GM12878 (cell line): ENCODE results near the gene CRTC2. TPM values are rescaled to one million over a fixed set of nuclear protein-coding genes. Genes with fewer than 3 reads are reported as not detected.

Experiments used
- ATAC-seq: fragments of 200-7000 bp; cut with Tn5 transposase; 3 replicates; pipeline ENCODE4 v1.9.1; 2020; ENCODE audit warnings: mild to moderate bottlenecking, moderate library complexity
- BruUV-seq: library from RNA; stranded (reverse); fragments of 400-500 nt; replicated peaks from 2 replicates; lab custom pipeline; 2021; lab: Mats Ljungman, UMichigan
- CTCF ChIA-PET: fragments of 300-600 bp; sonication (Branson Sonifier 250); formaldehyde crosslinking; extraction: SDS; loops from one replicate; lab custom pipeline; 2021; ENCODE audit warnings: inconsistent platforms; lab: Yijun Ruan, JAX
- POLR2A ChIA-PET: fragments of 350-600 bp; formaldehyde crosslinking; extraction: SDS; loops from one replicate; lab custom pipeline; 2021; ENCODE audit warnings: inconsistent platforms; lab: Charles Lee
- RAD21 ChIA-PET: fragments of 300-600 bp; sonication (Branson Sonifier 250); formaldehyde crosslinking; loops from one replicate; lab custom pipeline; 2023; ENCODE audit warnings: antibody characterized with exemption; ENCODE audit not compliant: unreplicated experiment; lab: Charles Lee
- SMC1A ChIA-PET: fragments of 300-600 bp; sonication (Branson Sonifier 250); formaldehyde crosslinking; loops from one replicate; lab custom pipeline; 2023; ENCODE audit not compliant: unreplicated experiment, uncharacterized antibody; lab: Charles Lee
- DNase-seq: peaks from one replicate; pipeline ENCODE4 v3.0.0-alpha.2; 2011; ENCODE audit warnings: low read depth, low spot score
- FAIRE-seq: peaks from 3 replicates; lab custom pipeline; 2011; peaks lifted over from hg19 to GRCh38; lab: Jason Lieb, UNC
- H2AFZ ChIP-seq: 2 replicates; pipeline ENCODE4 v1.6.0; 2011; ENCODE audit warnings: low read depth, low read length, control low read depth; ENCODE audit not compliant: control insufficient read depth
- H3K27ac ChIP-seq: 2 replicates; pipeline ENCODE4 v1.5.1; 2011; ENCODE audit warnings: control low read depth; ENCODE audit not compliant: control insufficient read depth, insufficient read depth
- H3K27me3 ChIP-seq, 2 experiments: replicated peaks in 1 of 2; 2 replicates each; pipeline versions ENCODE4 v1.6.0 to v1.6.1; 2011; ENCODE audit warnings: low read length in 1 of 2; ENCODE audit not compliant: control insufficient read depth in 2 of 2, insufficient read depth in 2 of 2
- H3K36me3 ChIP-seq, 2 experiments: 2 replicates each; pipeline ENCODE4 v1.5.1; 2011; ENCODE audit warnings: low read length in 1 of 2; ENCODE audit not compliant: control insufficient read depth in 2 of 2, insufficient read depth in 2 of 2
- H3K4me1 ChIP-seq: 2 replicates; pipeline ENCODE4 v1.6.1; 2011; ENCODE audit warnings: mild to moderate bottlenecking, low read length, moderate library complexity, mixed read lengths; ENCODE audit not compliant: control insufficient read depth, insufficient read depth
- H3K4me2 ChIP-seq: 2 replicates; pipeline ENCODE4 v1.6.0; 2011; ENCODE audit warnings: control low read depth; ENCODE audit not compliant: control insufficient read depth, insufficient read depth
- H3K4me3 ChIP-seq: fragments of 200-600 bp; sonication (generic); 2 replicates; pipeline ENCODE4 v1.5.1; 2016
- H3K79me2 ChIP-seq: 2 replicates; pipeline ENCODE4 v1.6.0; 2011; ENCODE audit warnings: low read length; ENCODE audit not compliant: control insufficient read depth, insufficient read depth
- H3K9ac ChIP-seq: 2 replicates; pipeline ENCODE4 v1.8.0; 2011; ENCODE audit warnings: low read length, control low read depth, mixed read lengths; ENCODE audit not compliant: control insufficient read depth, insufficient read depth
- H3K9me3 ChIP-seq: replicated peaks from 3 replicates; pipeline ENCODE4 v1.5.1; 2011; ENCODE audit warnings: mild to moderate bottlenecking, low read length; ENCODE audit not compliant: control insufficient read depth, insufficient read depth
- H4K20me1 ChIP-seq: 2 replicates; pipeline ENCODE4 v1.6.0; 2011; ENCODE audit not compliant: control insufficient read depth, insufficient read depth
- ATF7 ChIP-seq: fragments of 450-650 bp; IDR thresholded peaks from 2 replicates; pipeline ENCODE4 v1.6.1; 2016; ENCODE audit warnings: low read depth, mild to moderate bottlenecking
- FOS ChIP-seq: IDR thresholded peaks from 3 replicates; pipeline ENCODE4 v1.6.1; 2011; ENCODE audit warnings: borderline replicate concordance; ENCODE audit not compliant: insufficient read length; ENCODE audit errors: extremely low read depth
- GABPA ChIP-seq: IDR thresholded peaks from 2 replicates; pipeline ENCODE4 v1.6.1; 2014; ENCODE audit warnings: antibody characterized with exemption, low read depth, mild to moderate bottlenecking, inconsistent platforms
- HCFC1 ChIP-seq: fragments of 150-350 bp; IDR thresholded peaks from 2 replicates; pipeline ENCODE4 v1.6.1; 2014; ENCODE audit warnings: low read length
- KDM1A ChIP-seq: fragments of 200-600 bp; sonication (generic); IDR thresholded peaks from 2 replicates; pipeline ENCODE4 v1.6.1; 2016; ENCODE audit warnings: borderline replicate concordance
- KLF5 ChIP-seq: fragments of 450-650 bp; IDR thresholded peaks from 2 replicates; pipeline ENCODE4 v1.6.1; 2014; ENCODE audit warnings: mild to moderate bottlenecking; ENCODE audit not compliant: partially characterized antibody
- MTA3 ChIP-seq: IDR thresholded peaks from 2 replicates; pipeline ENCODE4 v1.6.1; 2012; ENCODE audit warnings: low read length, inconsistent platforms, borderline replicate concordance
- WRNIP1 ChIP-seq: IDR thresholded peaks from 2 replicates; pipeline ENCODE4 v1.6.1; 2011; ENCODE audit warnings: low read depth, low read length, improper control_type of control experiment, borderline replicate concordance
- WGBS: methylation state at CpG from one replicate; pipeline ENCODE4 v1.1.6; 2016; ENCODE audit warnings: low lambda C conversion rate; ENCODE audit not compliant: insufficient replicate concordance, insufficient coverage; ENCODE audit errors: missing lambda C conversion rate; 5-methylcytosine and 5-hydroxymethylcytosine counted together
- in situ Hi-C: fragments of 300-500 bp; cut with MboI; formaldehyde crosslinking; loops from 9 replicates; pipeline ENCODE4 v1.14.3; 2018; ENCODE audit warnings: mixed read lengths
- intact Hi-C: fragments of 100-400 bp; cut with micrococcal nuclease; formaldehyde crosslinking; loops from one replicate; pipeline ENCODE4 v1.14.2; 2022; ENCODE audit not compliant: unreplicated experiment
- polyA plus RNA-seq, 11 experiments: library from polyadenylated mRNA; depleted of rRNA in 4 of 11; unstranded in 6 of 11; stranded (reverse) in 5 of 11; fragments of >200 nt; fragmentation: Nextera tagmentation in 4 of 11; fragmentation: Illumina TruSeq in 1 of 11; extraction: Ambion mirVana in 4 of 11; extraction: Trizol in 1 of 11; gene quantifications; 1 replicate in 1 of 11; 2 replicates in 10 of 11; pipeline versions ENCODE4 v1.2.1 to v1.2.3, GENCODE V29; 2011 to 2016; ENCODE audit warnings: inconsistent platforms in 2 of 11, missing spikeins in 2 of 11, low read depth in 1 of 11
- total RNA-seq, 4 experiments: library from RNA; depleted of rRNA in 3 of 4; stranded (reverse); fragments of >200 nt in 3 of 4; fragmentation: Illumina TruSeq in 1 of 4; extraction: Trizol in 1 of 4; gene quantifications; 2 replicates each; pipeline versions ENCODE4 v1.2.1 to v1.2.3, GENCODE V29; 2013 to 2021
- TF ChIP-seq, protein P1 (sequence below): fragments of 450-650 bp; IDR thresholded peaks from 2 replicates; pipeline ENCODE4 v1.6.1; 2018; ENCODE audit warnings: mild to moderate bottlenecking, low read depth, moderate library complexity; ENCODE audit not compliant: partially characterized antibody

The CRTC2 gene
- total and polyA plus RNA-seq, 10 of the 15 experiments (the other 5 are each of a cell fraction or from before 2014, with no cell fraction given) = 5.1 to 57.9 (median 32.7) TPM

DNA sequence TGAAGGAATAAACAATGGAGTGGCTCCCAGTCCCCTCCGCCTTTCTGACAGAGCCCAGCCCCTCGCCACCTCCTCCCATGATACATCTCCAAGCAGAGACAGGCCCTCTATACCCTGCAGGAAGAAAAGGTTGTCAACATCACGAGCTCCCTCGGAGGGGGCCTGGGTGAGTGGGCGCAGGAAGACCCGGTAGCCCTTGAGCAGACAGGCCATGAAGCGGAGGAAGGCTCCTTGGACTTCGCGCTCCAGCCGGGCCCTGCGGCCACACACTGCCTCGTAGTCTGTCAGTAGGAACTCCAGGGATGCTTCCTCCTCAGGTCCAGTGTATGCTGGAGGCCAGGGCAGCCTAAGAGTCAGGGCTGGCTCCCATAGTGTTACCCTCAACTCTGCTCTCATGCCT lies 18.9 kb downstream of the CRTC2 start:
- WGBS = 97% methylated on average over 12 of the region's 12 CpGs
- Histone ChIP-seq H3K27me3 (no peaks in the 10 kb centered on the region), H3K4me2 (no peak overlapping the region), H3K4me1 (peaks cover 6% of the 10 kb centered on the region), H4K20me1 (no peaks in the 10 kb centered on the region), H3K9ac (no peak overlapping the region), H3K36me3 (peaks cover 22 to 27% of the 10 kb centered on the region in 2 experiments; a peak in 3 of 4 replicates), H3K27ac (no peak overlapping the region), H3K4me3 (no peak overlapping the region), H2AFZ (no peak overlapping the region), H3K79me2 (peaks cover 13% of the 10 kb centered on the region), H3K9me3 (no peaks in the 10 kb centered on the region)
- DNase-seq (no peak), ATAC-seq (no peak), FAIRE-seq (no peak)
- ChIA-PET RAD21 (interaction anchor here (0.7 kb wide), 1 partner anchor 247 kb away, joined by 3 read pairs; no protein-coding TSS in a partner anchor), POLR2A (interaction anchor here (1.0 kb wide), 1 partner anchor 29 kb away, joined by 3 read pairs; no protein-coding TSS in a partner anchor), CTCF (interaction anchor here (1.9 kb wide), 1 partner anchor 143 kb away, joined by 4 read pairs; no protein-coding TSS in a partner anchor), SMC1A (interaction anchor here (1.6 kb wide), 1 partner anchor 11 kb away, joined by 3 read pairs; no protein-coding TSS in a partner anchor)
- intact Hi-C loops = no loop called here
- in situ Hi-C loops = no loop called here
- no TSS peak for BruUV-seq
- TF ChIP-seq MTA3 (no peak), WRNIP1 (no peak), KDM1A (no peak), HCFC1 (no peak), FOS (no peak), ATF7 (no peak), GABPA (no peak), KLF5 (no peak)
- TF ChIP-seq, protein P1, sequence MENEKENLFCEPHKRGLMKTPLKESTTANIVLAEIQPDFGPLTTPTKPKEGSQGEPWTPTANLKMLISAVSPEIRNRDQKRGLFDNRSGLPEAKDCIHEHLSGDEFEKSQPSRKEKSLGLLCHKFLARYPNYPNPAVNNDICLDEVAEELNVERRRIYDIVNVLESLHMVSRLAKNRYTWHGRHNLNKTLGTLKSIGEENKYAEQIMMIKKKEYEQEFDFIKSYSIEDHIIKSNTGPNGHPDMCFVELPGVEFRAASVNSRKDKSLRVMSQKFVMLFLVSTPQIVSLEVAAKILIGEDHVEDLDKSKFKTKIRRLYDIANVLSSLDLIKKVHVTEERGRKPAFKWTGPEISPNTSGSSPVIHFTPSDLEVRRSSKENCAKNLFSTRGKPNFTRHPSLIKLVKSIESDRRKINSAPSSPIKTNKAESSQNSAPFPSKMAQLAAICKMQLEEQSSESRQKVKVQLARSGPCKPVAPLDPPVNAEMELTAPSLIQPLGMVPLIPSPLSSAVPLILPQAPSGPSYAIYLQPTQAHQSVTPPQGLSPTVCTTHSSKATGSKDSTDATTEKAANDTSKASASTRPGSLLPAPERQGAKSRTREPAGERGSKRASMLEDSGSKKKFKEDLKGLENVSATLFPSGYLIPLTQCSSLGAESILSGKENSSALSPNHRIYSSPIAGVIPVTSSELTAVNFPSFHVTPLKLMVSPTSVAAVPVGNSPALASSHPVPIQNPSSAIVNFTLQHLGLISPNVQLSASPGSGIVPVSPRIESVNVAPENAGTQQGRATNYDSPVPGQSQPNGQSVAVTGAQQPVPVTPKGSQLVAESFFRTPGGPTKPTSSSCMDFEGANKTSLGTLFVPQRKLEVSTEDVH = no peak
